Measurements from ENCODE around the gene OTOS. TPM values are rescaled to one million over a fixed set of nuclear protein-coding genes. Genes with fewer than 3 reads are reported as not detected.
A peak's percentile ranks its signal among the peaks of the same experiment; 100 is the strongest.

OTOS gene
- total RNA-seq, 1 experiment from 2014 or later = not detected

- intact Hi-C loops (cut with micrococcal nuclease) = no loop called here
- no TSS peak for BruUV-seq (replicated peaks)
- ChIA-PET POLR2A (no interaction called here), CTCF (no interaction called here)
- peaks cover 6% of the 10 kb centered on the region for H3K36me3 Mint-ChIP-seq (ENCODE audit: insufficient read depth, unreplicated experiment)
- H3K9me3 Mint-ChIP-seq (ENCODE audit: unreplicated experiment) = peaks cover 6% of the 10 kb centered on the region
- no peak overlapping the region for H3K27ac Mint-ChIP-seq (ENCODE audit: low read depth, unreplicated experiment)
- TF ChIP-seq CTCF (IDR thresholded peaks at IDR 0.05; ENCODE audit: unreplicated experiment) = no peak
- DNase-seq (ENCODE audit: unreplicated experiment) = no peak
- H3K4me1 Mint-ChIP-seq (ENCODE audit: insufficient read depth, unreplicated experiment) = peaks cover 7% of the 10 kb centered on the region
- H3K4me3 Mint-ChIP-seq (ENCODE audit: unreplicated experiment) = no peak overlapping the region
- peaks cover 63% of the 10 kb centered on the region for H3K27me3 Mint-ChIP-seq (ENCODE audit: insufficient read depth, unreplicated experiment)
These were observed 41.5 kb upstream of the OTOS start for GRCh38 chr2:240182001-240182400.

DNA sequence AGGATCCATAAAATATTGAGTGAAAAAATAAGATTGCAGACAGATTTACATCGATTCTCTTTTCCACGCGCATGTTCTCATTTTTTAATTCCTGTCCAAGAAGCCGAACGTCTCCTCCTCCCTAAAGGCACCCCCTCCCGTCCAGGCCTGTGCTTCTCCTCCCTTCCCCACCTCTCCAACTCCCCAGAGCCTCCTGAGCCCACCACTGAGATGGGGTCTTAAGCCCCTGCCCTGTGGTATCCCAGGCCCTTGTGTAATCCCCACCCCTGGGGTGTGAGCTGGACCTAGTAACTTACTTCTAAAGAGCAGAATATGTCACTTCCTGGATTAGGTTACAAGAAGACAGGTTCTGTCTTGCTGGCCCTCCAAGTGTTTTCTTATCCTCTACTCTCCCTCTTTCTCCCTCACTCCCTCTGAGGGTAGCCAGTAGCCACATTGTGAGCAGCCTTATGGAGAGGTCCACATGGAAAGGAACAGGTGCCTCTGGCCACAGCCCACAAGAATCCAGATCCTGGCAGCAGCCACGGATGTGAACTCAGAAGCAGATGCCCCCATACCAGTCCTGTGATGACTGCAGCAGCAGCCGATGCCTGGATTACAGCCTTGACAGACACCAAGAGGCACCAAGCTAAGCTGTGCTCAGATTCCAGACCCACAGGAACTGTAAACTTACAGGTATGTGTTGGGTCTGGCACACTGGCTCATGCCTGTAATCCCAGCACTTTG is 39.6 kb upstream of the OTOS start:
- POLR2A ChIA-PET = no interaction called here
- Mint-ChIP-seq H3K27me3 (ENCODE audit: insufficient read depth, unreplicated experiment) (peaks cover 65% of the 10 kb centered on the region), H3K9me3 (ENCODE audit: unreplicated experiment) (no peaks in the 10 kb centered on the region), H3K27ac (ENCODE audit: low read depth, unreplicated experiment) (no peak overlapping the region), H3K36me3 (ENCODE audit: insufficient read depth, unreplicated experiment) (peaks cover 6% of the 10 kb centered on the region), H3K4me1 (ENCODE audit: insufficient read depth, unreplicated experiment) (peaks cover 7% of the 10 kb centered on the region), H3K4me3 (ENCODE audit: unreplicated experiment) (no peak overlapping the region)
- DNase-seq (ENCODE audit: unreplicated experiment) = peak; percentile 8
- TF ChIP-seq CTCF (IDR thresholded peaks at IDR 0.05; ENCODE audit: unreplicated experiment) = no peak
- CTCF ChIA-PET = interaction anchor here (0.9 kb wide), 1 partner anchor 11 kb away, joined by 3 read pairs; no protein-coding TSS in a partner anchor
- intact Hi-C loops (cut with micrococcal nuclease) = no loop called here
- no TSS peak for BruUV-seq (replicated peaks)

GRCh38 chr2:240179186-240179815 is 38.8 kb upstream of the OTOS start:
- peaks cover 6% of the 10 kb centered on the region for H3K36me3 Mint-ChIP-seq (ENCODE audit: insufficient read depth, unreplicated experiment)
- BruUV-seq (replicated peaks) = no TSS peak
- H3K4me3 Mint-ChIP-seq (ENCODE audit: unreplicated experiment) = no peak overlapping the region
- no peak for DNase-seq (ENCODE audit: unreplicated experiment)
- H3K27me3 Mint-ChIP-seq (ENCODE audit: insufficient read depth, unreplicated experiment) = peaks cover 73% of the 10 kb centered on the region
- ChIA-PET CTCF (interaction anchor here (1.1 to 2.5 kb wide), 2 partner anchors 14 to 29 kb away, joined by 3 to 7 read pairs; no protein-coding TSS in a partner anchor), POLR2A (no interaction called here)
- H3K27ac Mint-ChIP-seq (ENCODE audit: low read depth, unreplicated experiment) = no peak overlapping the region
- no peaks in the 10 kb centered on the region for H3K9me3 Mint-ChIP-seq (ENCODE audit: unreplicated experiment)
- intact Hi-C loops (cut with micrococcal nuclease) = no loop called here
- no peak for TF ChIP-seq CTCF (IDR thresholded peaks at IDR 0.05; ENCODE audit: unreplicated experiment)
- peaks cover 7% of the 10 kb centered on the region for H3K4me1 Mint-ChIP-seq (ENCODE audit: insufficient read depth, unreplicated experiment)

DNA sequence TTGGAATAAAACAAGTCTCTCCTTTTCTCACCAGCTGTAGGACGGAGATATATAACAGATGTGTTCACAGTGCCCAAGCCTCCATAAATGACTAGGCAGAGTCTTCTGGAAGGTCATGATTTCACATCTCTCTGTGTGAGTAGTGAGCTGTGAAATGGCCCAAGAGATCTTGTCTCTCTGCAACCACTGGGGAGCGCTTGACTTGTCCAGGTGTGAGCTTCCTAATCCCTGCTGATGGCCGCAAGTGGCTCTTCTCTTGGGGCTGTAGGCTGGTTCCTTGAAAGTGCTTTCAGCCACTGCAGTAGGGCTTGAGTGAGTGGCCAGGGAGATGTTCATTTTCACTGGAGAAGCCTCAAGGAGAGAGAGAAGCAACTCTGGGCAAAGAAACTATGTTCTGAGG is 38.1 kb upstream of the OTOS start:
- H3K9me3 Mint-ChIP-seq (ENCODE audit: unreplicated experiment) = no peaks in the 10 kb centered on the region
- peaks cover 81% of the 10 kb centered on the region for H3K27me3 Mint-ChIP-seq (ENCODE audit: insufficient read depth, unreplicated experiment)

More for the DNA sequence above, 38.1 kb upstream of the OTOS start:
- TF ChIP-seq CTCF (IDR thresholded peaks at IDR 0.05; ENCODE audit: unreplicated experiment) = no peak
- no TSS peak for BruUV-seq (replicated peaks)
- ChIA-PET CTCF (interaction anchor here (1.1 to 2.5 kb wide), 2 partner anchors 13 to 28 kb away, joined by 3 to 7 read pairs; no protein-coding TSS in a partner anchor), POLR2A (no interaction called here)
- Mint-ChIP-seq H3K27ac (ENCODE audit: low read depth, unreplicated experiment) (no peak overlapping the region), H3K4me1 (ENCODE audit: insufficient read depth, unreplicated experiment) (peaks cover 7% of the 10 kb centered on the region), H3K4me3 (ENCODE audit: unreplicated experiment) (no peak overlapping the region), H3K36me3 (ENCODE audit: insufficient read depth, unreplicated experiment) (peaks cover 6% of the 10 kb centered on the region)
- no peak for DNase-seq (ENCODE audit: unreplicated experiment)
- intact Hi-C loops (cut with micrococcal nuclease) = no loop called here

All from MCF 10A (cell line).